Stimulated activated CD4-positive, alpha-beta T cell treated with anti-CD3 and anti-CD28 coated beads, Interleukin-12 subunit alpha, Interleukin-12 subunit beta, amount 100 ng/mL, for 4 hours (primary cell): ENCODE data around the gene ZNF608.

ENCODE experiments used
- DNase-seq: peaks from one replicate; pipeline ENCODE4 v3.0.0-alpha.2; 2020

The ZNF608 gene

DNA sequence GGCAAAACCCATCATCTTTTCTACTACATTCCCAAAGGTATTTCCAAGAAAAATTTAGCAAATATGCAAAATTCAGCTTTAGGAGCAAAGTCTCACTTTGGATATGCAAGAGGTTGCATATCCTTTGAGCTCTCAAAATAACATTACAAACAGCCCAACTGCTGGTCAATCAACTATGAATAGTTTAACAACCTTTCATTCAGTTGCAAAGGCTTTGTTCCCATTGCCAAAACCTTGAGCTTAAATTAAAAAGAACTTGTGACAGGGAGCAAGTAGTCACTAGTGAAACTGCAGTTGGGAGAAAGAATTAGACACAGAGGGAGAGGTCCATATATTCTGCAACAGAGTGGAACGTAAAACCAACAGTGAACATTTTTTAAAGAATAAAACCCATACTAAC, 8.8 kb downstream of the ZNF608 start:
- DNase-seq, result no peak

DNA sequence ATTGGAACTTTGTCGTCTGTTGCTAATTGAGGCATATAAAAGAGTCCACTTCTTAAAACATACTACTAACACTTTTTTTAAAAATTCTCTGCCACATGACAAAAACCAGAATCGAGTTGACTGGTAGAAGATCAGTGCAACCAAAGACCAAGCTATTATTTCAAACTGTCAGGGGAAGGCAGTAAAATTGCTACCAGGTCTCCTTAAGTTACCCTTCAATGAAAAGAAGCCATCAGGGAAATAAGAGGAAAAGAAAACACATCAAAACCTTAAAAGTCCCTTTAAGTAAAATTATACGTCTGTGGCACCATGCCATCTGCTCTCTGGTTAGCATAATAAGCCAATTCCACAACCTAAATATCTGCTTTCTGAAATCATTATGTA, 9.6 kb downstream of the ZNF608 start:
- no peak for DNase-seq

DNA sequence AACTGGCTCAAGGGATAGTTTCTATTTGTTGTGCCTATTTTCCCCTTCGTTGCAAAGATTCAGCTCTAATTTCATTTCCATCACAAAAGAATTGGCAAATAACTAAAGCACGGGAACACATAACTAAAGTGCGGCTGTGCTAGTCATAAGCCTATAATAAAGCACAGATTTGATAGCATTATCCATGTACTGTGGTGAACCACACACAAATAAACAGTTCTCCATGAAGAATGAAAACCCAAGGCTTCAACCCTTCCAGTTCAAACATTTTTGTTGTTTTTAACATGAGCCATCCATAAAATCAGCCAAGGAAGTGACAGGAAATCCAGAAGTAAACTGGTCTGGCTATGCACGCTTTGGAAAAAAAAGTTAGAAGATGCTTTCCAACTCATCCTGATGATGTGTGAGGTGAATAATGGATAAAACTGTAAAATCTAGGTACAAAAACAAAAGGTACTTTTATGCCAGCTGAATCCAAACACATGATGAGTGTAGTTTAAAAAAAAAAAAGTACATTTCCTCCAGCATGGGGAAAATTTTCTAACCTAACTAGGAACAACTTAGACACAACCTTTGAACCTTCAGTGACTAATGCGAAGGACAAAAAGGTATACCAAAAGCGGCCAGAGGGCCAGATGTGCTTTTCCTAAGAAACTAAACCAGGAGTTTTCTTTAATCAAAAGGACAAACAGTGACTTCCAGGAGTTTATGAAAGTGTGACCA, 10.2 kb downstream of the ZNF608 start:
- DNase-seq, result no peak

DNA sequence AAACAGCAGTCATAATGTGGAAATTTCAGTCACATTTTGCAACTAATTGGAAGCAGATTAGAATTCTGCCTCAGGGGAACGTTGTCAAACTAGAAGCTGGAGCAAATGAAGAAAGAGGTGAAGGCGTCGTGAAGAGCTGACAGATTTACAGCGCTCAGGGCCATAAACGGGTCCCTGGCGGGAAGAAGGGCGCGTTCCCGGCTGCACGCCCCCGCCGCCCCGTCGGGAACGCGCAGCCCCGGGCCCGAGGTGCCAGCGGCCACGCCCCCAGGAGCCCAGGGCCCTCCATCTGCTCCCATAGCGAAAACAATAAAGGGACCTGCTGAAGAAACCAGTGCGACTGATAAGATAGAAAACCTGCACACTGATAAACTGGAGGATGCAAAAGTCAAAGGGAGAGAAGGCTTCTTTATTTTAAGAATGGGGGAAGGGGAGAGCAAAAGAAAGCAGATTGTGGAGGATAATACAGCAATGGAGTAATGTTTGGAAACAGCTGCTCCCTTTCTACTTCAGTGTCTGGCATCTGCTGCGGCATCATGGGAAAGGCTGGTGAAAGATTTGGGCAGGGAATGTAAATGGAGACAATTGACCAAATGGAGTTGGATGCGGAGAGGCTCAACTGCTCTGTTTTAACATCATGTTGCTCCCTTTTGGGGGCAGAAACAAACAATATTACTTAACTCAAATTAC, 11.1 kb downstream of the ZNF608 start:
- no peak for DNase-seq

DNA sequence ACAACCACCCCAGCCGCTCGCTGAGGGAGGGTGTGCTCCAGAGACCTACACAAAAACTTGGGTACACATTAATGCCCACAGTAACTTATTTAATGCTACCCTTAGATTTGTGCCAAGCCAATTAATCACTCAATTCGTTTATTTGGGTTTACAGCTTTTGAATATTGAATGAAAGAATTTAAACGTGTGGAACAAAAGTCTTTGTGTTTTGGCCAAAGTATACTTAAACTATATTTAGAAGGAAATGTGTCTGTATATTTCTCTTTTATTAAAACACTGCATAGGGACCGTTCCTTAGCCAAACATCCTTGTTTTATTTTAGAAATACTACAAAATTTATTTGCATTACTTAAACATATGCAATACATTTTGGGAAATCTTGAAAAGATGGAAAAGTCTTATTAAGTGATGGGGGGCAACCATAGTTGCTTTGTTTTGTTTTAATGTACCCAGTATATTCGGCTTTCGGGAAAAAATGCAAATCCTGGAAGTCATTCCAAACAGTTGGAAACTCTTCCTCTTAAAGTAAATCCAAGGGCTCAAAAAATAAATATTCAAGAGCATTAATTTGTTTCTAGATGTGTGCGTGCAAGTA, 11.8 kb downstream of the ZNF608 start:
- DNase-seq, result no peak

DNA sequence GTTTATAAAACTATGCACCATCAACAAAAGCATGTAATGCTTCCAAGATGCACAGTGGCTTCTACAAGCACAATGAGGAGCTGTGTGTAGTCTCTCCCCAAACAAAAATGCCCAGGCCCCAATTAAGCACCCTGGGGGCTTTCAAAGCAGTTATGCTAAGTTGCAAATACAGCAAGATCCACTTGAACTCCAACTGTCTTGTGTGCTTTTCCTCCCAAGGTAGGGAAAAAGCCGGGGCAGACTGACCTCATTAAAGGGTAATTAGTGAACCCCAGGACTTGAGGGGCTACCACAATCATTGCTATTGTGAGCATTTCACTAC, 13.1 kb downstream of the ZNF608 start:
- DNase-seq, result no peak

DNA sequence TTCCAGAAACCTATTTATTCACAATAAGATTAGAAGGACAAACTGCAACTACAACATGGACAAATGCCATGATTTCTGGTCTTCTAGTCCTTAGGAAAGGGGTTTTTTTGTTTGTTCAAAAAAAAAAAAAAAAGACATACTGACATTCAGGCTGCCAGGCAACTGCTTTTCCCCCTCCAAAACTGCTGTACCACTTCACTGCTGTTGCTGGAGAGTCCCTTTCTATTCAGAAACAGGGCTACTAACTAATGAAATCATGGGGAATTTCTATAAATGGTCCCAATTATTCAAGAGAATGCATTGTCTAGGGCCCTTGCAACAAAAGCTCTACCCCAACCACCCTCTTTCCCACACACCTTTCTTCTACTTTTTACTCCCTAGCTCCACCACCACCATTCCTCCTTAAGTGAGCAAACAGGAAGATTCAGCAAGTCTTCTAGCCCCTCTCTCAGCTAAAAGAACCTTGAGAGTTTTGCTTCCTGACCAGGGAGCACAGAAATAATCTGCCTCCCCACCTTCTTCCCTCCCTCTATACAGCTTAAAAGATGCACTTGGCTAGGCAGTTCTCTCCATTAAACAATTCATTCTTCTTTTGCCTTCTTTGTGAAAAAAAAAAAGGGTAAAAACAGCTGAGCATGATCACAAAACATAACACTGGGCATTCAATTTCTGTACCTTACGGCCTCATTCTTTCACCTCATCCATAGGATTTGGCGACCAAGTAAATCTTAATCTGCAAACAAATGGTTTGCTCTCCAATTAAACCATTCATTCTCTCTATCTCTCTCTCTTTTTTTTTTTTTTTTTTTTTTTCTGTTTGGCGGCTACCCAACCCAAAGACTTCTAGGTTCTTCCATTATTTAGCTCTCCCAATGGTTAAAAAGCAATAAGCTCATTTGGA, 13.8 kb downstream of the ZNF608 start:
- DNase-seq, result no peak

DNA sequence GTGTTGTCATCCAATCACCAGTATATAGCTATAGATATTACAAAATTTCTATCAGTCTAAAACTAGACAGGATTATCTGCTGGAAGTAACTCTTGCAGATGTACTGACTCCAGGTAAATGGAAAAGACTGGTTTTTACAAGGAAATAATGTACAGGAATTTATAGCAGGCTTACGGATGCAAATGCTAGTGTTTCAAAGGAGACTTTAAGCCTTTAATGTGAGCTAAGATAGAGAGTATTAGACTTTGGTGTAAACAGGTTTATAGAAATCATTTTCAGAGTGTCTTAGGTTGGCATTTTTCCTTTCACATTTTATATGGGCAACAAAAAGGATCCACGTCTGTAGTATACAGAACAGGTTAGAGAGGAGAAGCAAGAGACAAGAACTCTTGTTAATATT, 16.1 kb downstream of the ZNF608 start:
- DNase-seq, result no peak

DNA sequence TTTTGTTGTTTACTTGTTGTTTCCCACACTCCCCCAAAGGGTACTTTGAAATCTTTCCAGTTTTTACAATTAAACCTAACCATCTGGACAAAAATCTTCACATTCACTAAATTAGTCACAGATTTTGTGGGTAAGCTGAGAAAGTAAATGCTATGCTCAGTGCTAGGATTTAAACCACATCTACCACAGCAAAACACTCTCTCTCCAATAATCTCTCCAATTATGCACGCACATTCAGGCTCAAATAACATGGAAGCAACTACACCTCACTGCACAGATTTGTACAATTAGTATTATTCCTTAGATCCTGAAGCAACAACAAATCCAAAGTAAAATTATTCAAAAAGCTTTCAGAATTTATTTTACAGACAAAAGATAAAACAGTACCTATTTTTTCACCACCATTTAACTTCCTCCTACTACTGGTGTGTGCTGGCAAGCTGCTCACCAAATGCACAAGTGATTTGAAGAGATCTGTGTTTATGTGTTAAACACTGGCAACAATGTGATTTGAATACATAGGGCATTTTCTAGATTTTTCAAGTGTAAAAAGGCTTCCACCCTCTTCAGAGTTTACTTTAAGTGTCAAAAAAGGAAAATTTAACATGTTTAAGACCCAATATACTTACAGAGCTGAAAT, 16.6 kb downstream of the ZNF608 start:
- no peak for DNase-seq

DNA sequence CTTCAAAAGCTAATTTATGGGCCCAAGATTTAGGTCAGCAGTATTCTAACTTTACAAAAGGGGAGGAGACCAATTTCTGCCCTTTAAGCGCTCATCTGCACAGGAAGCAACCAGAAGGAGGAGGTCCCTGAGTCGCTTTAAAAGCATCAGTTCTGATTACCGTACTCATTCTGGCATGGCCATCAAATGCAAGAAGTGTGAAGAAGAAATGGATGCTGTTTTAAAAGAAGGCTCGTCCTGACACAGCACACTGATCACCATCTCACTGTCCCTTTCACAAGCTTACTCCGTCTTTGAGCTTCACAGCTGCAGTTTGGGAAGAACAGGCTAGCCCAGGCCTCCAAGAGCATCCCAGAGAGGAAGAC, 17.5 kb downstream of the ZNF608 start:
- no peak for DNase-seq

DNA sequence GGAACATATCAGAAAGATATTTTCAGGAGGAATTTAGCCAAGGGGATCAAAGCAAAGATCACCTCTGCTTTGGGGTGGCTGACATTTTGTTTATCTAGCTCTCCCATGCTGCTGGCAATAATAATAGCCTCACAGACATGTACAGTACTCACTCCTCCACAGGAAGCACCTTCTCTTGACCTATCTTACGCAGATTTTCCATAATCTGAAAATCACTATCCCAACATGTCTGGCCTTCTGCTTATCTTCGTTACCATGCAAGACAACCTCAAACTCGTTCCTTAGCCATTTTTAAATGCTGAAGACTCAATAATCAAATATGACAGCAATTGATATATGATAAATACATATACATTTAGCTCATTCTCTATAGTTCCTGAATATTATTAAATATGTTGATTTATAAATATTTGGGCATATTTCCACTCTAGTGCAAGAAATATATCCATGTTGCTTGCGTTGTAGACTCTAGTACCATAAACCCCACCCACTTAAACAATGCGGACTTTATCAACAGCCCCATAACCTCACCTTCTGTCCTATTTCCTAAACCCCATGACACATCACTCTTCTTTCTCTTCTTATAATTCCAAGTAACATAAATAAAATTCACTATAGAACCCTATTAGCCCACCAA, 18.0 kb downstream of the ZNF608 start:
- DNase-seq, result no peak

DNA sequence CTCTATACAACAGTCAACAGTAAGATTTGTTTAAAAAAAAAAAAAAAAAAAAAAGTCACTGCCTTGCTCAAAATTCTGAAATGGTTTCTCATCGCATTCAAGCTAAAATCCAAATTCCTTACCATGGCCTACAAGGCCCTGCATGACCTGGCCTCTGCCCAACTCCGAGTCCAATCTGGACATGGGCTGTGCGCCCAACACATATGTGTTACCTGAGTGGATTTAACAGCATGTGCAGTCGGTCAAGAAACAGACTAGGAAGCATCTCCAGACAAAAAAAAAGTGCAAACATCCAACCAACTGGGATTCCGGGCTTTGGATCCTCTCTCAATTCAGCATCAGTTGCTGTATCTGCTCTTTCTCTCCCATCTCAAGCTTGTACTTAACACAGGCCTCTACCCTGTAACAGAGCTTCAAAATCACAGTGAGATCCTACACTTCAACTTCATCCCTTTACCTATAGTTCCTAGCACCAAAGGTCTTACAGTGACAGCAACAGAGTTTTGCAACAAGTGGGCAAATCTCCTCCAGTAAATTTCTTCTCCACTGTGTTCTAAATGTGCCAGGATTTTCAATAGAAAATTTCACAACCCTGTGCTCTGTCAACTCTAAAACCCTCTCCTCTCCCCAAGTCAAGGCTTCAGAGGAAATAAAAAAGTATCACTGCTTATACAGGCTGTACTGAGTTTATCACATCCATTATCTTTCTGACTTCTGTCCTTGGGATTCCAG, 19.6 kb downstream of the ZNF608 start:
- DNase-seq, result no peak

DNA sequence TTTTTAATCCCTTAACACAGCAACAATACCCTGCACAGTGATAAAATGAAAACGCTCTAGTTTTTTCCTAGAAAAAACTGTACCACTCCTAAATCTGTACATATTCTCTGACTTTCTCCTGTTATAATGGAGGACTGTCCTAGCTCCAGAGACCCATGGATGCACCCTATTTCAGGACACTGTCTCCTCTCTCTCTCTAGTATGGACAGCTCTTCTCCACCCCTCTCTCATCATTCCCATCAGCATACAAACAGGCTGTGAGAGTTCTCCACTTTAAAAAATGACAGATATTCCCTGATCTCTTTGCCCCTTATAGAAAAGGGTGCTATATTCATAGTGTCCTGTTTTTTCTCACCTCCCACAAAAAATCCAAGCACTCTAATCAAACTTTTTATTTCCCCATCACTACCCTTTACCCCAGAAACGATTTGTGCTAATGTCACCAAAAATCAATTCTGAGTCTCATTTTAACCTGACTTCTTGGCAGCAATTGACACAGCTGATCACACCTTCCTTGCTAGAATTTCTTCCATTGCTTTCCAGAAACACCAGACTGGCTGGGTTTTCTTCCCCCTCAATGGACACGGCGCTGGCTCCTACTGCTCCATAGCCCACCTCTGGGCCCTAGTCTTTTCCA, 20.7 kb downstream of the ZNF608 start:
- DNase-seq, result no peak

DNA sequence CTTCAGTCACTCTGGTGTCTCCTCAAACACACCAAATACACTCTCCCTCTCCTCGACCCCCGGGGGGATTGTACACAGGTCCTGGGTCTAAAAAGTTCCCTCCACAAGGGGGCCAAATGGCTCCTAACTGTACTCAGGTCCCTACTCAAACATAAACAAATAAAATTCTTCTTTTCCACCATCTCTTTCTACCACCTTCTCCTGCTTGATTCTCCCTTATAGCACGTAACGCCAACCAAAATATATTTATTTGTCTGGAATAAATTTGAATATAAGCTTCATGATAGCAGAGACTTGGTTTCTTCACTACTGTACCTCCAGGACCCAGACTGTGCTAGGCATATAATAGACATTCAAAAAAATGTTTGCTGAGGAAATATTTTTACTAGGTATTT, 21.4 kb downstream of the ZNF608 start:
- DNase-seq, result no peak

DNA sequence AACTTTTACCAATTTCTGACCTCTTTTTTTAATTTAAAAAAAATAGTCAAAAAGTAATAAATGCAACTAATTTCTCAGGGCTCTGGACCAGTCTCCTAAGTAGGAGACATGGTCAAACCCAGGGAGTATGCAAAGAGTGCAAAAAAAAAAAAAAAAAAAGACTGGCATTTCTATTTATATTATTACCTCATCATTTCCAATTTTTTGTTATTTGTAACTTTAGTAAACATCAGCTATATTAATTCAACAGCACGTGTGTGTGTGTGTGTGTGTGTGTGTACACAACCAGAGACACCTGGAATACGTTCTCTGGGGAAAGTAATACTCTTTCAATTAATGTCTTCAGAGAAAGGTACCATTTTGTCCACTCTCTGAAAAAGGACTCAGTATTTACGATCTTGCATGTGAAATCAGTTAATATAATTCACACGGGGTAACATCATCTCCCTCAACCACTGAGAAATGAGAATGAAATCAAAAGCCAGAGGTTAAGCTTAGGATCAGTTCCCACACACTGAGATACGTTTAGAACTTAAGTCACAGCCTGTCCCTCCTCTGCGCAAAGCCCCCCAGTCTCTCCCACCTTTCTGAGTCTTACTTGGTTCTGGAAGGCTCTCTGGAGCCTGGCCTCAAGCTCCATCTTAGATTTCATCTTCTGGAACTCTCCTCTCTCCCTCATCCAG, 21.9 kb downstream of the ZNF608 start:
- DNase-seq, result no peak

DNA sequence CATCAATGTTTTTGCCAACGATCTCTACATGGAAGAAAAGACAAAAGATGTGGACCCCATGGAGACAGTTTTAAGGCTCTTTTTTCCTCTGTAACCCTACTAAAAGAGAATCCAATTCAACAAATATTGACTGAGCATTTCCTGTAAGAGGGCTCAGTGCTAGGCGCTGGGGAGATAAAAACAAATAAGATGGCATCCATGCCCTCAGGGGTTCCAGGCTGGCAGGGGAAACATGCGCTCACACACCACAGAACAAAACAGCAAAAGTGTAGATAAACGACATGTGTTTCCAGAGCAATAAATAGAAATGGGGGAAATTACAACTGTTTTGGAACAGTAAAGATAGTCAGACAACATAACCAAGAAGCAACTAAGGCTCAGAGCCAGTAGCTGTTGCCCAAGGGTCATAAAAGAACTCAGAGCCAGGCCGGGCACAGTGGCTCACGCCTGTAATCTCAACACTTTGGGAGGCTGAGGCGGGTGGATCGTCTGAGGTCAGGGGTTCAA, 25.2 kb downstream of the ZNF608 start:
- DNase-seq, result no peak

DNA sequence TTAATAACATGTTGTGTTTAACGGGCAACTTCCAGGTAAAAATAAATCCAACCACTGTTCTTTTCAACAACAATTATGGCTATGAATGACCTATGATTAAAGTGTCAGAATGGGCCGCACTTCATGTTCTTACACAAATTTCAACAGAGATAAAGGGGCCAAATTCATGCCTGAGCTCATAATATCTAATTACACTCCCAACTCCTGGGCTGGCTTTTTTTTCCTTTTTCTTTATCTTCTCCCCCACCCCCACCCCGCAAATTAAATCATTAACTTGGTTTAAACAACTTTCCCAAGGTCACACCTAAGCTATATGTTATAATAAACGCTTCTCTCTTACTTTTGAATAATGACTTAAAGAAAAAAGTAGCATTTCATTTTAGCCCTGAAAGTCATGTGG, 25.8 kb downstream of the ZNF608 start:
- DNase-seq, result no peak

DNA sequence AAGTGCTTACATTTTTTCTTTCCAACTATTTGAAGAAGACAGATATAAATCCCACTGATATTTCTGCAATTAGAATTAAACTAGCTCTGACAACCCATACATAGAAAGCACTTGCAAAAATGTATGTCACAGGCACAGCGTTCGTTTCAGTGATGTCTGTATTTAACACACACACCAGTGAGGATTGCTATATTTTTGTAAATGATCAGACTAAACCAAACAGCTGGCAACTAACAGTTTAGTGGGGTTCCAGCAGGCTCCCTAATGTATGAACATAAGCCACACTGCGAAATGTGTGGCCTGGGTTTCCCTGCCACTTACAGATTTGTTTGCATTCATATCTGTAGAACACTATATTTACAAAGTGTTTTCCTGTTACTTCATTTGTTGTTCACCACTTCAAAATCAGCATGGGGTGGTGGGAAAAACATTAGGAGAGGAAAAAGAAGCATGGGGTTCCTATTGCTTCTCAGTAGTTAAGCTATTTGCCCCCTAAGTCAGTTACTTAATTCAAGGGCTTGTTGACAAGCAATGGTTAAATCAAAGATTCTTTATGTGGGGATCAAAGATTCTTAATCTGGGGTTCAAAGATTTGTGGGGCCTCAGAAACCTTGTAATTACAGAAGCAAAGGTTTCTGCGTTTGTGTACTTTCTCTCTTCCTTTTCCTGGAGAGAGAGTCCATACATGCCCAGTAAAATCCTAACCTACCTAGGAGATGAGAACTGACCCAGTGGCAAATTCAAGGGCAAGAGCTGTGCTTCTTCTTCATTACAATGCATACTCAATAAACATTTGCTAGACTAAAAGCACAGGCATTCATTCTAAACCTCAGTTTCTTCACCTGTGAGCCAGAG, 27.1 kb downstream of the ZNF608 start:
- DNase-seq, result no peak

DNA sequence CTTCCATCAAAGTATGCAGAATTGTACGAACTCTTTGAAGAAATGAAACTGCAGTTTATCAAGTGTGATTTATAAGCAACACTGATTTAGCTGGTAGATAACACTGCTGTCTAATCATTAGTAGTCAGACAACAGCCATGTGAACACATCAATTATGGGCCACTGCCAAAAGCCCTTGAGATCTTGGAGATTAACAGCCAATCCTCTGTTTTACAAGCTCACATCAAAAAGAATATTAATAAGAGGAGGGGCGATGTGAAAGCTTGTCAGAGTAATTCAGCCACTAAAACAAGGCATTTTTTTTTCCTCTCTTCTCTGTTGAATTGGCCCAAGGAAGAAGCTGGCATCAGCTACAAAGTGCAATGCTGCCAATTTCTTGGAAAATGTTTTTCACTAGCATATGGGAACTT, 28.1 kb downstream of the ZNF608 start:
- no peak for DNase-seq

DNA sequence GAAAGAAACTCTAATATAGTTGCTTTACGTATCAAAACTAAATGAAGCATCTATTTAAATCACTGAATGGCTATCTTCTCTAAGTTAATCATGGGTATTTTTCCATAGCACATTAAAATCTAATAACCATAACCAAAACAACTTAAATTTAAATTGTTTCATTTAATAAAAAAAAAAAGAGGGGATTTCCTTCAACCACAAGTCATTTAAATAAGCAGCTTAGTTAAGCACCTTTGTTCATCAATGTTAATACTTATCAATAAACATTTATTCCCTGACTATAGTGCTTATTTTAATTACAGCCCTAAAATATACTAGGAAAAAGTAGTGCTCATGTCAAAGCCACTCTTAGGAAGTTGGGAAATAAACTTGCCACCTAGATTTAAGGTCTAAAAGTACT, 30.3 kb downstream of the ZNF608 start:
- no peak for DNase-seq
